AG09309 (cell line): Measurements from ENCODE around the gene CPXM1.

Experiments
- DNase-seq: peaks from one replicate; pipeline ENCODE4 v3.0.0-alpha.2; 2010; ENCODE audit warnings: low read depth
- H3K4me3 ChIP-seq: 2 replicates; pipeline ENCODE4 v1.5.1; 2011; ENCODE audit warnings: mild to moderate bottlenecking, low read depth, low read length, moderate library complexity; ENCODE audit not compliant: control insufficient read depth
- CTCF ChIP-seq: IDR thresholded peaks from 2 replicates; pipeline ENCODE4 v1.5.1; 2011; ENCODE audit warnings: mild to moderate bottlenecking, low read depth, low read length, inconsistent platforms; ENCODE audit not compliant: insufficient read depth, control insufficient read depth; ENCODE audit errors: missing control alignments

CPXM1 gene

DNA sequence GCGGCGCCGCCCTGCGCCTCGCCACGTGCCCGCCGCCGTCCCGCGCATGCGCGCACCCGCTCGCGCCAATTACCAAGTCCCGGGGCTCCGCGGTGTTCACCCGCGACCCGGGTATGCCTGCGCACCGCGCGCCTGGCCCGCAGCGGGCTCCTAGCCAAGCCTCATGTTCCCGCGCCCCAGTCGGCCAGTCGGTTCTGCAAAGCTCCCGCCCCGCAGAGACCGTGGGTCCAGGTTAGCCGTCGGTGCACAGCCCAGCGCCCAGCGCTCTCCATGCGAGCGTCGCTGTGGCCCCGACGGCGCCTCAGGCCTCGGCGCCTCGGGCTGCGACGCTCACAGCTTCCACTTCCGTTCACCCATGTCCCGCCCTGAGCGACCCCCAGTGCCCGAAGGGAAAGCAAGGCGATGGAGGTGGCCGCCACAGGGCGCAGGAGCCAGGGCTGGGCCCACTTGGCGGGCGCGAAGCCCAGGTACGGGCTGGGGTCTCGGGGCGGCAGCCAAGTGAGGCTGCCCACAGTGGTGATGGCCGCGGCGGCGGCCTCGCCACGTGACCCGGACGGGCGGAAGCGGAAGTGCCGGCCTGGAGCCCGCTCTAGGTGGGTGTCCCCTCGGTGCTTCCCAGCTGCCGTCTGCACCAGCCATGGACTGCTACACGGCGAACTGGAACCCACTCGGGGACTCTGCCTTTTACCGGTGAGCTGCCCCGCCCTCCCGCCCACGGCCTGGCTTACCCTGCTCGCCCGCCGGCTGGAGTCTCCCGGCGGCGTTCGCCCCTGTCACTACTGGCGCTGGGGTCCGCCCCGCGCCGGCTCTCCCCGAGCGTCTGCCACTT lies 39.9 kb upstream of the CPXM1 start, which contains the start of the genes PCED1A and VPS16:
Gene PCED1A, minus strand, starts transcription at position 518 of the 829 bp plus-strand sequence. CDS start 743 bp downstream, outside the sequence.
Gene VPS16, plus strand, starts transcription at position 608 of the 829 bp plus-strand sequence. Its CDS starts 30 bp downstream, at position 638.
- DNase-seq, result no peak
- no peak for TF ChIP-seq CTCF
- H3K4me3 ChIP-seq, result peak within 1 kb of the TSS; percentile 92

- no peak for TF ChIP-seq CTCF
- no peak for DNase-seq
- H3K4me3 ChIP-seq, result peak overlapping the region; percentile 92
Measured at GRCh38 chr20:2839732-2840137, 39.3 kb upstream of the CPXM1 start.

DNA sequence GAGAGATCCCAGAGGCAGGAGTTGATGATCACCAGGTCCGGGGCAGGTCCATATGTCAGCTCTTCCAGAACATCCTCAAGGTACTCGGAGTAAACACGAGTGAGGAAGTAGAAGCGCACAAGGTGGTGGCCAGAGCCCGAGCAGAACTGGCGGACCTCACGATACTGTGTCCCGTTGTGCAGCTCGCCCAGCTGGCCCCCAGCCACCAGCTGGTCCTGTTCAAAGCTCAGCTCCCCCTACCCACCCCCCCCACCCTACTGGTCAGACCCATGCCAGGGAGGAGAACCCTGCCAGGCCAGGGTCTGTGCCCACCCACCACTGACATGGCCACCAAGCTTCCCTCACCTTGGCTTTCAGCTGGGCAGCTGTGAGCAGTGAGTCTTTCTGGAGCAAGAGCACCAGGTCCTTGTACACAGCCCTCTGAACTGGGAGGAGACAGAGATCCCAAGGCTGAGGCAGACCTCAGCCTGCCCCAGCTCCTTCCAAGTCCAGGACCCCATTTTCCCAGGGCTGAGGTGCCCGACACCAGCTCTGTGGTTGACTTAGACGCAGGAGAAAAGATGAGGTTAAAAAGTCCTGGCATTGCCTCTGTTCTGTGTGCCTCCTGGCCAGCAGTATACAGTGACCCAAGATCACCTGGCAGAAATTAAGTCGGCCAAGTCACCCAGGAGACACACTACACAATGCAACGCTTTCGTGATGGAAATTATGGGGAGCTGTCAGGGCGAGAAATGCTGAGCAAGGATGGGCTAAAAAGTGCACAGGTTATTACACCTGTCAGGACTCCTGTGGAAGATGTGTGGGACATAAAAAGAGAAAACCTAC lies 38.6 kb upstream of the CPXM1 start:
- no peak for TF ChIP-seq CTCF
- H3K4me3 ChIP-seq, result no peak overlapping the region

DNA sequence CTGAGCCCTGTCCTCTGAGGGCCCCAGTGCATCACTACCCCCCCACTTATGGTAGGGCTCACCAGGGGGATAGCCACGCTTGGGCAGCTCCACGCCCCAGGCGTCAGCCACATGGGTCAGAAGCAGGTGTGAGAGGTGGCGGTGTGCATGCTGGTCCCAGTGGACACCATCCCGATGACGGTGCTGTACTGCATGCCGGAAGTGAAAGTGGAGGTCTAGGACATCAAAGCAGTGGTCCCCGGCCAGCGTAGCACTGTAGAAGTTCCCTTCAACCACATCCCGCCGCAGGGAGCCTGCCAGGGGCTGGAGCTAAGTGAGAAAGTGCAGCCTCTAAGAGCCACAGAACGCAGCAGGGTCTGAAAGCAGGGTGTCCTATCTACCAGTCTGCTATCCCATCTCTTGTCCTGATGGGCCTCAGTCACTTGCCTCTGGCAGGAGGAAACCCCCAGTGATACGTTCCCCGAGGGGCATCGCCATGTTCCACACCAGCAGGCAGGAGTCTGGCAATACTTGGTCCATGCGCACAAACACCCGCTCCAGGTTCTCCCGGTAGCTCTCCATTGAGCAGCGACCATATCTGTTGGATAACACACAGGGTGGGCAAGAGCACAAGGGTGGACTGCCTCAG lies 37.9 kb upstream of the CPXM1 start:
- TF ChIP-seq CTCF, result no peak
- no peak for DNase-seq
- H3K4me3 ChIP-seq, result no peak overlapping the region

More for the DNA sequence above, 38.6 kb upstream of the CPXM1 start:
- no peak for DNase-seq

DNA sequence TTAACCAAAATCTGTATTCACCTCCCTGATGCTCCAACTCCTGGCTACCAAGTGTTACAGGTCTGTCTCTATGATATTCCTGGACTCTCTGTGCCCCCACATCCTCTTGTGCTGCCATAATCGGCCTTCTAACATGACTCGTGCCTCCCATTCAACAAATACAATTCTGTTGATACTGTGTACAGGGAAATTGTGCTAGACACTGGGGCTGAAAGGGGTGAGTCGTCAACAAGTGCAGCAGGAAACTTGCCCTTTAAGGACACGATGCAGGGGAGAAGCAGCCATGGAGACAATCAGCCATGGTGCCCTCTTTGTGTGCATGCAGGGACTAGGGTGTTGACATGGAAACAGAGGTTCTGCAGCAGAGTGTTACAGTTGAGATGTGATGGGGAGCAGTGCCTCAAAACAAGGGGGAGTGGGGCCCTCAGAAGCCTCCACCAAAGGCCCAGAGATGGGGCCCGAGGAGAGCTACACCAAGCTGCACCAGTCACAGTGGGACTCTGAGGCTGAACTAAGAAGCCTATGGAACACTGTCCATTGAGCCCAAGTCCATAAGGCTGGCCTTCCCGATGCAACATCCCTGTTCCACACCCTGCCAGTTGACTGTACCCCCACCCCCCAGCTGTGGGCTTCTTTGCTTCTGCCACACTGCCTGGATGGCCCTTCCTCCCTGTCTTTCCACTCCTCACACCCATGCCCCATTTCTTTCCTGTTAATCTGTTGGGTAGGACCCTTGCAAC lies 37.0 kb upstream of the CPXM1 start:
- no peak for DNase-seq
- no peak for TF ChIP-seq CTCF
- H3K4me3 ChIP-seq, result no peak overlapping the region

GRCh38 chr20:2836035-2836434 lies 35.6 kb upstream of the CPXM1 start:
- DNase-seq, result no peak
- no peak for TF ChIP-seq CTCF
- H3K4me3 ChIP-seq, result no peak overlapping the region
